Endothelial cell of umbilical vein (primary cell): ENCODE data around the gene ABCA9. TPM values are rescaled to one million over a fixed set of nuclear protein-coding genes. Genes with fewer than 3 reads are reported as not detected.

ENCODE experiments used
- BruUV-seq: library from RNA; stranded (reverse); fragments of 400-500 nt; replicated peaks from 2 replicates; lab custom pipeline; 2021; lab: Mats Ljungman, UMichigan
- CTCF ChIA-PET: fragments of 300-600, 350-600 bp; sonication (Branson Sonifier 250); formaldehyde crosslinking; loops from one replicate; lab custom pipeline; 2021; ENCODE audit warnings: antibody characterized with exemption, inconsistent platforms; lab: Charles Lee
- POLR2A ChIA-PET: fragments of 300-600, 350-600 bp; sonication (Branson Sonifier 250); formaldehyde crosslinking; loops from one replicate; lab custom pipeline; 2021; ENCODE audit warnings: antibody characterized with exemption, inconsistent platforms; lab: Charles Lee
- DNase-seq: peaks from one replicate; pipeline ENCODE4 v3.0.0-alpha.2; 2011; ENCODE audit warnings: low read depth, low spot score
- FAIRE-seq: peaks from 2 replicates; lab custom pipeline; 2011; peaks lifted over from hg19 to GRCh38; lab: Jason Lieb, UNC
- H2AFZ ChIP-seq: 2 replicates; pipeline ENCODE4 v1.6.0; 2012; ENCODE audit warnings: low read depth, low read length, control low read depth, inconsistent platforms
- H3K27ac ChIP-seq: 2 replicates; pipeline ENCODE4 v1.5.1; 2011; ENCODE audit warnings: low read depth, mild to moderate bottlenecking, control low read depth, low read length, moderate library complexity; ENCODE audit not compliant: insufficient read depth
- H3K27me3 ChIP-seq, 2 experiments: 2 replicates each; pipeline versions ENCODE4 v1.6.0 to v1.6.1; 2011; ENCODE audit warnings: low read length in 2 of 2, mixed read lengths in 1 of 2; ENCODE audit not compliant: control insufficient read depth in 2 of 2, insufficient read depth in 2 of 2
- H3K36me3 ChIP-seq, 2 experiments: 2 replicates in 1 of 2; 3 replicates in 1 of 2; pipeline ENCODE4 v1.5.1; 2011; ENCODE audit warnings: low read length in 2 of 2, mild to moderate bottlenecking in 1 of 2, moderate library complexity in 1 of 2; ENCODE audit not compliant: control insufficient read depth in 2 of 2, insufficient read depth in 2 of 2; ENCODE audit errors: extremely low read depth in 1 of 2
- H3K4me1 ChIP-seq: 3 replicates; pipeline ENCODE4 v1.5.1; 2011; ENCODE audit warnings: mild to moderate bottlenecking, low read length; ENCODE audit not compliant: control insufficient read depth, insufficient read depth; ENCODE audit errors: extremely low read depth
- H3K4me2 ChIP-seq: 2 replicates; pipeline ENCODE4 v1.6.1; 2011; ENCODE audit warnings: low read length, control low read depth, mixed read lengths; ENCODE audit not compliant: insufficient read depth
- H3K4me3 ChIP-seq, 3 experiments: fragments of 200-600 bp in 1 of 3; sonication (generic), shearing (Covaris generic) in 1 of 3; replicated peaks in 1 of 3; 2 replicates each; pipeline ENCODE4 v1.5.1; 2011 to 2016; ENCODE audit warnings: control low read depth in 3 of 3, low read length in 3 of 3, mild to moderate bottlenecking in 2 of 3, inconsistent platforms in 1 of 3, low read depth in 1 of 3, moderate library complexity in 1 of 3; ENCODE audit not compliant: insufficient read depth in 1 of 3
- H3K79me2 ChIP-seq: 2 replicates; pipeline ENCODE4 v1.6.0; 2012; ENCODE audit warnings: low read length, inconsistent platforms; ENCODE audit not compliant: control insufficient read depth, insufficient read depth
- H3K9ac ChIP-seq: replicated peaks from 2 replicates; pipeline ENCODE3; 2011; ENCODE audit warnings: low read length, control low read depth; ENCODE audit not compliant: insufficient read depth; ENCODE audit errors: extremely low read depth
- H3K9me1 ChIP-seq: replicated peaks from 3 replicates; pipeline ENCODE4 v1.6.0; 2011; ENCODE audit warnings: mild to moderate bottlenecking, low read length; ENCODE audit not compliant: control insufficient read depth, insufficient read depth; ENCODE audit errors: extremely low read depth
- H3K9me3 ChIP-seq: replicated peaks from 2 replicates; pipeline ENCODE4 v1.5.1; 2012; ENCODE audit warnings: low read length, inconsistent platforms; ENCODE audit not compliant: control insufficient read depth, insufficient read depth
- H4K20me1 ChIP-seq: replicated peaks from 2 replicates; pipeline ENCODE3; 2011; ENCODE audit warnings: mild to moderate bottlenecking, low read length; ENCODE audit not compliant: control insufficient read depth, insufficient read depth; ENCODE audit errors: extremely low read depth
- EZH2 ChIP-seq: IDR thresholded peaks from 2 replicates; pipeline ENCODE4 v1.6.1; 2012; ENCODE audit warnings: borderline replicate concordance, low read depth, mild to moderate bottlenecking, moderate library complexity, low read length, inconsistent platforms; ENCODE audit not compliant: severe bottlenecking
- FOS ChIP-seq: IDR thresholded peaks from 2 replicates; pipeline ENCODE4 v1.6.1; 2011; ENCODE audit warnings: mild to moderate bottlenecking, low read length, moderate library complexity, borderline replicate concordance; ENCODE audit not compliant: insufficient read depth
- JUN ChIP-seq: IDR thresholded peaks from 2 replicates; pipeline ENCODE4 v1.6.1; 2011; ENCODE audit warnings: borderline replicate concordance, low read depth; ENCODE audit not compliant: insufficient read length, insufficient read depth
- MAX ChIP-seq: IDR thresholded peaks from 2 replicates; pipeline ENCODE4 v1.6.1; 2011; ENCODE audit not compliant: insufficient read depth, insufficient read length
- MYC ChIP-seq: IDR thresholded peaks from one replicate; pipeline ENCODE4 v1.6.1; 2011; ENCODE audit warnings: mild to moderate bottlenecking, low read depth, low read length
- POLR2A ChIP-seq: IDR thresholded peaks from 2 replicates; pipeline ENCODE4 v1.6.1; 2012; ENCODE audit warnings: low read depth, mild to moderate bottlenecking, control low read depth, low read length
- POLR2AphosphoS5 ChIP-seq: IDR thresholded peaks from 2 replicates; pipeline ENCODE4 v1.6.1; 2012; ENCODE audit warnings: low read depth, mild to moderate bottlenecking, control low read depth, low read length, moderate library complexity; ENCODE audit not compliant: insufficient read depth
- dilution Hi-C: fragments of 300-500 bp; cut with MboI; formaldehyde crosslinking; loops from one replicate; pipeline ENCODE4 v1.15.0; 2019; ENCODE audit warnings: low sequenced_read_pairs; ENCODE audit not compliant: extremely low pct_ligation_motif_present
- intact Hi-C: fragments of 100-400 bp; cut with micrococcal nuclease; formaldehyde crosslinking; loops from one replicate; pipeline ENCODE4 v1.10.0; 2022
- polyA plus RNA-seq, 4 experiments: library from polyadenylated mRNA; depleted of rRNA in 3 of 4; stranded (reverse) in 3 of 4; unstranded in 1 of 4; fragments of >200 nt; gene quantifications; 2 replicates each; pipeline versions ENCODE4 v1.2.1 to v1.2.3, GENCODE V29; 2011 to 2012; ENCODE audit warnings: missing spikeins in 1 of 4
- total RNA-seq: library from RNA; stranded (reverse); gene quantifications from 2 replicates; pipeline ENCODE4 v1.2.3, GENCODE V29; 2021
- TF ChIP-seq, protein P1 (sequence below), 2 donors: IDR thresholded peaks; 1 replicate in 1 of 2; 2 replicates in 1 of 2; pipeline ENCODE4 v1.5.1; 2011; ENCODE audit warnings: low read length in 2 of 2, mild to moderate bottlenecking in 2 of 2, moderate library complexity in 2 of 2, control low read depth in 1 of 2, inconsistent platforms in 1 of 2, low read depth in 1 of 2; ENCODE audit not compliant: insufficient read depth in 1 of 2; ENCODE audit errors: extremely low read depth in 1 of 2

ABCA9 gene
- total and polyA plus RNA-seq, 2 donors (not counting 3 experiments of a cell fraction or from before 2014, with no cell fraction given), result 2.7 to 7.7 TPM

DNA sequence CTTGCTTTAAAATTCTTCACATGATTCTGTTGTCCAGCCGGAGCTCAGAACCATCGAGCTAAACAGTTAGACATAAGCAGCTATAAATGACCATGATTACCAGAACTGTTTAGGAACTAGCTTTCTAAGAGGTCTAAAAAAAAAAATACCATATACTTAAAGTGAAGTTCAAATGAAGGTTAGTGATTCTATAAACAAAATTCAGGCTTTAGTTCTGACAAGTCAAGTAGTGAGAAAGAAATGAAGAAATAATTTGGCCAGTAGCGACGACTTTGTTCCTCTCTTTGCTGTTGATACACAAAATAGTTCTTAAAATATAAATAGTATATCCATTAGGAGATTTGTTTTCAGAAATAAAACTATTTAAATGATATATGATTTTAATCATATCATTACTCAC is 133.2 kb downstream of the ABCA9 start:
- Histone ChIP-seq H3K9ac (no peak overlapping the region), H3K79me2 (no peaks in the 10 kb centered on the region), H4K20me1 (no peaks in the 10 kb centered on the region), H3K27ac (no peak overlapping the region), H3K36me3 (no peaks in the 10 kb centered on the region), H2AFZ (no peak overlapping the region), H3K27me3 (no peaks in the 10 kb centered on the region), H3K4me2 (no peak overlapping the region), H3K4me1 (peaks cover 17% of the 10 kb centered on the region), H3K4me3 (no peak overlapping the region), H3K9me1 (no peaks in the 10 kb centered on the region), H3K9me3 (no peaks in the 10 kb centered on the region)
- no TSS peak for BruUV-seq
- intact Hi-C loops (no loop called here), dilution Hi-C loops (no loop called here)
- ChIA-PET POLR2A (no interaction called here), CTCF (interaction anchor here (0.6 to 1.6 kb wide), 2 partner anchors 9 to 18 kb away, joined by 3 to 4 read pairs; no protein-coding TSS in a partner anchor)
- DNase-seq (no peak), FAIRE-seq (no peak)
- no peak for TF ChIP-seq EZH2
- TF ChIP-seq JUN, result no peak
- TF ChIP-seq, protein P1, sequence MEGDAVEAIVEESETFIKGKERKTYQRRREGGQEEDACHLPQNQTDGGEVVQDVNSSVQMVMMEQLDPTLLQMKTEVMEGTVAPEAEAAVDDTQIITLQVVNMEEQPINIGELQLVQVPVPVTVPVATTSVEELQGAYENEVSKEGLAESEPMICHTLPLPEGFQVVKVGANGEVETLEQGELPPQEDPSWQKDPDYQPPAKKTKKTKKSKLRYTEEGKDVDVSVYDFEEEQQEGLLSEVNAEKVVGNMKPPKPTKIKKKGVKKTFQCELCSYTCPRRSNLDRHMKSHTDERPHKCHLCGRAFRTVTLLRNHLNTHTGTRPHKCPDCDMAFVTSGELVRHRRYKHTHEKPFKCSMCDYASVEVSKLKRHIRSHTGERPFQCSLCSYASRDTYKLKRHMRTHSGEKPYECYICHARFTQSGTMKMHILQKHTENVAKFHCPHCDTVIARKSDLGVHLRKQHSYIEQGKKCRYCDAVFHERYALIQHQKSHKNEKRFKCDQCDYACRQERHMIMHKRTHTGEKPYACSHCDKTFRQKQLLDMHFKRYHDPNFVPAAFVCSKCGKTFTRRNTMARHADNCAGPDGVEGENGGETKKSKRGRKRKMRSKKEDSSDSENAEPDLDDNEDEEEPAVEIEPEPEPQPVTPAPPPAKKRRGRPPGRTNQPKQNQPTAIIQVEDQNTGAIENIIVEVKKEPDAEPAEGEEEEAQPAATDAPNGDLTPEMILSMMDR (IDR thresholded peaks at IDR 0.05; ENCODE audit: extremely low read depth in 1 of 2, insufficient read depth in 1 of 2, low read depth in 1 of 2, low read length in 2 of 2), result no peak
- no peak for TF ChIP-seq POLR2AphosphoS5
- TF ChIP-seq MAX, result no peak
- TF ChIP-seq POLR2A, result no peak
- TF ChIP-seq MYC, result no peak
- TF ChIP-seq FOS, result no peak
